ENCODE measurements around the gene FBXO3. TPM values are rescaled to one million over a fixed set of nuclear protein-coding genes. Genes with fewer than 3 reads are reported as not detected.

The FBXO3 gene
- total RNA-seq, 1 experiment from 2014 or later: 27.2 TPM

GRCh38 chr11:33769542-33769941 is 4.8 kb downstream of the FBXO3 start:
- TF ChIP-seq REST (IDR thresholded peaks at IDR 0.05; ENCODE audit: low read depth): no peak
- no peak for TF ChIP-seq MAX (IDR thresholded peaks at IDR 0.05)
- TF ChIP-seq FOSL1 (IDR thresholded peaks at IDR 0.05; ENCODE audit: low read depth): no peak
- TF ChIP-seq SRF (IDR thresholded peaks at IDR 0.05; ENCODE audit: low read depth): no peak
- no peak for TF ChIP-seq ELF1 (IDR thresholded peaks at IDR 0.05; ENCODE audit: borderline replicate concordance, low read depth)
- no peak for TF ChIP-seq CTCF (IDR thresholded peaks at IDR 0.05 in 2 of 3, conservative IDR thresholded peaks at IDR 0.05 in 1 of 3; ENCODE audit: borderline replicate concordance in 1 of 3, insufficient read depth in 1 of 3, low read depth in 2 of 3, low read length in 2 of 3)
- no peak for TF ChIP-seq YY1 (IDR thresholded peaks at IDR 0.05; ENCODE audit: extremely low read depth, insufficient replicate concordance, low read depth, low read length)
- Histone ChIP-seq H3K27me3 (ENCODE audit: insufficient read depth, low read length) (no peaks in the 10 kb centered on the region), H3K9me2 (ENCODE audit: insufficient read depth) (no peaks in the 10 kb centered on the region), H3K9ac (ENCODE audit: low read length) (no peak overlapping the region), H3K4me2 (ENCODE audit: low read length) (no peak overlapping the region; the same call in 1 of the 2 replicates), H3K4me3 (replicated peaks in 1 of 2; ENCODE audit: low read depth in 1 of 2, low read length in 2 of 2) (no peak overlapping the region), H3K79me2 (ENCODE audit: insufficient read depth, low read length) (peaks cover 18% of the 10 kb centered on the region), H3K4me1 (ENCODE audit: control insufficient read depth in 1 of 2, insufficient read depth in 2 of 2, low read length in 2 of 2) (peaks cover 3 to 25% of the 10 kb centered on the region in 2 experiments; a peak in 3 of 4 replicates), H3K27ac (ENCODE audit: low read depth, low read length) (no peak overlapping the region), H3K36me3 (ENCODE audit: control insufficient read depth in 1 of 2, insufficient read depth in 2 of 2, low read length in 2 of 2) (peaks cover 19 to 31% of the 10 kb centered on the region in 2 experiments), H4K20me1 (ENCODE audit: insufficient read depth) (no peaks in the 10 kb centered on the region; the same call in 1 of the 2 replicates), H2AFZ (ENCODE audit: low read depth, low read length, poor library complexity, severe bottlenecking) (no peak overlapping the region), H3K9me3 (ENCODE audit: control insufficient read depth in 1 of 2, insufficient read depth in 1 of 2, low read depth in 1 of 2, low read length in 2 of 2) (no peaks in the 10 kb centered on the region)
- CTCF ChIA-PET: no interaction called here
- BruUV-seq (replicated peaks): no TSS peak
- DNase-seq (ENCODE audit: low read depth, low spot score): no peak
- intact Hi-C loops (cut with micrococcal nuclease): no loop called here
- RAD21 ChIA-PET (ENCODE audit: low non-redundant PET in 1 of 2, low total read pairs in 2 of 2, uncharacterized antibody in 2 of 2, unreplicated experiment in 2 of 2): no interaction called here
- POLR2A ChIA-PET: no interaction called here
- ATAC-seq: no peak
